K562 (cell line): ENCODE results near the gene GALNT17. TPM values are rescaled to one million over a fixed set of nuclear protein-coding genes. Genes with fewer than 3 reads are reported as not detected.

Source experiments
- L3MBTL2 ChIP-seq: fragments of 450-650 bp; IDR thresholded peaks from 2 replicates; pipeline ENCODE4 v1.6.1; 2016; ENCODE audit warnings: mild to moderate bottlenecking, moderate library complexity
- SMARCB1 ChIP-seq: IDR thresholded peaks from 2 replicates; pipeline ENCODE4 v1.6.1; 2011; ENCODE audit warnings: improper control_type of control experiment, low read depth; ENCODE audit not compliant: insufficient read length
- STAG1 ChIP-seq: sonication (generic); formaldehyde crosslinking; IDR thresholded peaks from 2 replicates; pipeline ENCODE4 v1.5.0; 2020; ENCODE audit warnings: missing genetic modification reagents, borderline replicate concordance
- ZFP1 ChIP-seq: fragments of 450-650 bp; formaldehyde crosslinking; IDR thresholded peaks from 2 replicates; pipeline ENCODE4 v1.4.0; 2020; ENCODE audit warnings: mild to moderate bottlenecking, mixed read lengths
- ZNF134 ChIP-seq: fragments of 250-450 bp; sonication (Bioruptor Pico); conservative IDR thresholded peaks from 2 replicates; pipeline ENCODE4 v1.4.0; 2020
- polyA plus RNA-seq, 8 experiments: library from polyadenylated mRNA; depleted of rRNA in 4 of 8; stranded (reverse) in 5 of 8; unstranded in 3 of 8; fragments of >200 nt; fragmentation: Nextera tagmentation in 2 of 8; fragmentation: Illumina TruSeq in 1 of 8; extraction: Ambion mirVana in 2 of 8; extraction: Trizol in 1 of 8; gene quantifications; 2 replicates each; pipeline versions ENCODE4 v1.2.1 to v1.2.3, GENCODE V29; 2011 to 2014; ENCODE audit warnings: inconsistent platforms in 1 of 8, missing spikeins in 1 of 8
- total RNA-seq, 7 experiments: library from RNA; depleted of rRNA in 6 of 7; stranded (reverse); fragments of >200 nt in 6 of 7; fragmentation: Illumina TruSeq in 2 of 7; extraction: Trizol in 2 of 7; gene quantifications; 2 replicates each; pipeline versions ENCODE4 v1.2.1 to v1.2.3, GENCODE V29; 2011 to 2021; ENCODE audit warnings: low replicate concordance in 1 of 7
- TF ChIP-seq, protein P1 (sequence below): sonication (generic); formaldehyde crosslinking; IDR thresholded peaks from 2 replicates; pipeline ENCODE4 v1.8.0; 2022; ENCODE audit warnings: mild to moderate bottlenecking, missing genetic modification reagents
- TF ChIP-seq, protein P2 (sequence below), 3 experiments: IDR thresholded peaks in 2 of 3; conservative IDR thresholded peaks in 1 of 3; 2 replicates each; pipeline ENCODE4 v1.5.1; 2011 to 2012; ENCODE audit warnings: low read length in 3 of 3, mild to moderate bottlenecking in 3 of 3, control low read depth in 2 of 3, improper control_type of control experiment in 1 of 3, inconsistent platforms in 1 of 3, low read depth in 1 of 3, mixed read lengths in 1 of 3, moderate library complexity in 1 of 3; ENCODE audit not compliant: insufficient read depth in 2 of 3
- TF ChIP-seq, protein P3 (sequence below), 2 experiments: fragments of 450-650 bp; formaldehyde crosslinking in 1 of 2; IDR thresholded peaks; 2 replicates each; pipeline versions ENCODE4 v1.4.0 to v1.6.1; 2014 to 2020; ENCODE audit warnings: mild to moderate bottlenecking in 2 of 2, borderline replicate concordance in 1 of 2, low read depth in 1 of 2

Gene GALNT17
- total and polyA plus RNA-seq, 9 of the 15 experiments (the other 6 are each of a cell fraction or from before 2014, with no cell fraction given) = not detected

DNA sequence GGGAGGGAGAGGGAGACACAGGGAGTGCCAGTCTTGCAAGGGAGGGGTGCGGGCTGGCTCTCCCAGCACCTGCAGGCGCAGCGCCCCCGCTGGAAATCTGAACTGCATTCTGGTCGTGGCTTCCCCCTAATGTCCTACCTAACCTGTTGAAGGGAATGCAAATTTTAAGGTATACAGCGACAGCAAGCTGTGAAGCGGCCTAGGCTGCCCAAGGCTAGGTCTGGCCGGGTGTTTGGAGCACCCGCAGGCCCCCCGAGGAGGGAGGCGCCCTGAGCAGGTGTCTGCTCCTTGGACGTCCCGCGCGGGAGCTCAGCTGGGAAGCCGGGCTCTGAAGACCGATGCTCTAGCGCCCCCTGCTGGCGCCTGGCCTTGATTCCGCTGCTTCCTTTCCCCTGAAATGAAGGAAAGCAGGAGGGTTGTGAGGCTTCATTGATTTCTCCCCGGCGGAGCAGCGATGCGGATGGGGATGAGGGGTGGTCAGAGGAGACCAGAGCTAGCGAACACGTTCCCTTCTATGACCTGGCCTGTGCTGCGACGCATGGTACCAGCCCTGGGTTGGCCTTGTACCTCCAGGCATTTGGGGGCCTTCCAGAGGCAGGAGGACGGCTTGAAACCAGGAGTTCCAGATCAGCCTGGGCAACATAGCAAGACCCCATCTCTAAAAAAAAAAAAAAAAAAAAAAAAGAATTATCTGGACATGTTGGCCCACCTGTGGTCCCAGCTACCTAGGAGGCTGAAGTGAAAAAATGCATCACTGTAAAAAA lies 601.3 kb downstream of the GALNT17 start (continued):
- TF ChIP-seq, protein P1, sequence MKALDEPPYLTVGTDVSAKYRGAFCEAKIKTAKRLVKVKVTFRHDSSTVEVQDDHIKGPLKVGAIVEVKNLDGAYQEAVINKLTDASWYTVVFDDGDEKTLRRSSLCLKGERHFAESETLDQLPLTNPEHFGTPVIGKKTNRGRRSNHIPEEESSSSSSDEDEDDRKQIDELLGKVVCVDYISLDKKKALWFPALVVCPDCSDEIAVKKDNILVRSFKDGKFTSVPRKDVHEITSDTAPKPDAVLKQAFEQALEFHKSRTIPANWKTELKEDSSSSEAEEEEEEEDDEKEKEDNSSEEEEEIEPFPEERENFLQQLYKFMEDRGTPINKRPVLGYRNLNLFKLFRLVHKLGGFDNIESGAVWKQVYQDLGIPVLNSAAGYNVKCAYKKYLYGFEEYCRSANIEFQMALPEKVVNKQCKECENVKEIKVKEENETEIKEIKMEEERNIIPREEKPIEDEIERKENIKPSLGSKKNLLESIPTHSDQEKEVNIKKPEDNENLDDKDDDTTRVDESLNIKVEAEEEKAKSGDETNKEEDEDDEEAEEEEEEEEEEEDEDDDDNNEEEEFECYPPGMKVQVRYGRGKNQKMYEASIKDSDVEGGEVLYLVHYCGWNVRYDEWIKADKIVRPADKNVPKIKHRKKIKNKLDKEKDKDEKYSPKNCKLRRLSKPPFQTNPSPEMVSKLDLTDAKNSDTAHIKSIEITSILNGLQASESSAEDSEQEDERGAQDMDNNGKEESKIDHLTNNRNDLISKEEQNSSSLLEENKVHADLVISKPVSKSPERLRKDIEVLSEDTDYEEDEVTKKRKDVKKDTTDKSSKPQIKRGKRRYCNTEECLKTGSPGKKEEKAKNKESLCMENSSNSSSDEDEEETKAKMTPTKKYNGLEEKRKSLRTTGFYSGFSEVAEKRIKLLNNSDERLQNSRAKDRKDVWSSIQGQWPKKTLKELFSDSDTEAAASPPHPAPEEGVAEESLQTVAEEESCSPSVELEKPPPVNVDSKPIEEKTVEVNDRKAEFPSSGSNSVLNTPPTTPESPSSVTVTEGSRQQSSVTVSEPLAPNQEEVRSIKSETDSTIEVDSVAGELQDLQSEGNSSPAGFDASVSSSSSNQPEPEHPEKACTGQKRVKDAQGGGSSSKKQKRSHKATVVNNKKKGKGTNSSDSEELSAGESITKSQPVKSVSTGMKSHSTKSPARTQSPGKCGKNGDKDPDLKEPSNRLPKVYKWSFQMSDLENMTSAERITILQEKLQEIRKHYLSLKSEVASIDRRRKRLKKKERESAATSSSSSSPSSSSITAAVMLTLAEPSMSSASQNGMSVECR = no peak
- TF ChIP-seq ZNF134 (CRISPR knock-in tag) (0 out of 2 replicates have a peak, but pooled peaks have one; percentile 56), ZFP1 (CRISPR knock-in tag) (no peak), SMARCB1 (no peak), STAG1 (CRISPR knock-in tag) (peak; percentile 72; the same call in 1 of the 2 replicates), L3MBTL2 (peak; percentile 22; the same call in 1 of the 2 replicates)
- TF ChIP-seq, protein P2, sequence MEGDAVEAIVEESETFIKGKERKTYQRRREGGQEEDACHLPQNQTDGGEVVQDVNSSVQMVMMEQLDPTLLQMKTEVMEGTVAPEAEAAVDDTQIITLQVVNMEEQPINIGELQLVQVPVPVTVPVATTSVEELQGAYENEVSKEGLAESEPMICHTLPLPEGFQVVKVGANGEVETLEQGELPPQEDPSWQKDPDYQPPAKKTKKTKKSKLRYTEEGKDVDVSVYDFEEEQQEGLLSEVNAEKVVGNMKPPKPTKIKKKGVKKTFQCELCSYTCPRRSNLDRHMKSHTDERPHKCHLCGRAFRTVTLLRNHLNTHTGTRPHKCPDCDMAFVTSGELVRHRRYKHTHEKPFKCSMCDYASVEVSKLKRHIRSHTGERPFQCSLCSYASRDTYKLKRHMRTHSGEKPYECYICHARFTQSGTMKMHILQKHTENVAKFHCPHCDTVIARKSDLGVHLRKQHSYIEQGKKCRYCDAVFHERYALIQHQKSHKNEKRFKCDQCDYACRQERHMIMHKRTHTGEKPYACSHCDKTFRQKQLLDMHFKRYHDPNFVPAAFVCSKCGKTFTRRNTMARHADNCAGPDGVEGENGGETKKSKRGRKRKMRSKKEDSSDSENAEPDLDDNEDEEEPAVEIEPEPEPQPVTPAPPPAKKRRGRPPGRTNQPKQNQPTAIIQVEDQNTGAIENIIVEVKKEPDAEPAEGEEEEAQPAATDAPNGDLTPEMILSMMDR (IDR thresholded peaks at IDR 0.05 in 2 of 3, conservative IDR thresholded peaks at IDR 0.05 in 1 of 3; ENCODE audit: insufficient read depth in 2 of 3, low read depth in 1 of 3, low read length in 3 of 3) = peak; percentile 85 to 92 (median 86)
- TF ChIP-seq, protein P3, sequence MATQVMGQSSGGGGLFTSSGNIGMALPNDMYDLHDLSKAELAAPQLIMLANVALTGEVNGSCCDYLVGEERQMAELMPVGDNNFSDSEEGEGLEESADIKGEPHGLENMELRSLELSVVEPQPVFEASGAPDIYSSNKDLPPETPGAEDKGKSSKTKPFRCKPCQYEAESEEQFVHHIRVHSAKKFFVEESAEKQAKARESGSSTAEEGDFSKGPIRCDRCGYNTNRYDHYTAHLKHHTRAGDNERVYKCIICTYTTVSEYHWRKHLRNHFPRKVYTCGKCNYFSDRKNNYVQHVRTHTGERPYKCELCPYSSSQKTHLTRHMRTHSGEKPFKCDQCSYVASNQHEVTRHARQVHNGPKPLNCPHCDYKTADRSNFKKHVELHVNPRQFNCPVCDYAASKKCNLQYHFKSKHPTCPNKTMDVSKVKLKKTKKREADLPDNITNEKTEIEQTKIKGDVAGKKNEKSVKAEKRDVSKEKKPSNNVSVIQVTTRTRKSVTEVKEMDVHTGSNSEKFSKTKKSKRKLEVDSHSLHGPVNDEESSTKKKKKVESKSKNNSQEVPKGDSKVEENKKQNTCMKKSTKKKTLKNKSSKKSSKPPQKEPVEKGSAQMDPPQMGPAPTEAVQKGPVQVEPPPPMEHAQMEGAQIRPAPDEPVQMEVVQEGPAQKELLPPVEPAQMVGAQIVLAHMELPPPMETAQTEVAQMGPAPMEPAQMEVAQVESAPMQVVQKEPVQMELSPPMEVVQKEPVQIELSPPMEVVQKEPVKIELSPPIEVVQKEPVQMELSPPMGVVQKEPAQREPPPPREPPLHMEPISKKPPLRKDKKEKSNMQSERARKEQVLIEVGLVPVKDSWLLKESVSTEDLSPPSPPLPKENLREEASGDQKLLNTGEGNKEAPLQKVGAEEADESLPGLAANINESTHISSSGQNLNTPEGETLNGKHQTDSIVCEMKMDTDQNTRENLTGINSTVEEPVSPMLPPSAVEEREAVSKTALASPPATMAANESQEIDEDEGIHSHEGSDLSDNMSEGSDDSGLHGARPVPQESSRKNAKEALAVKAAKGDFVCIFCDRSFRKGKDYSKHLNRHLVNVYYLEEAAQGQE (IDR thresholded peaks at IDR 0.05; ENCODE audit: borderline replicate concordance) = peak; percentile 86
- TF ChIP-seq, protein P3 (CRISPR knock-in tag; IDR thresholded peaks at IDR 0.05; ENCODE audit: low read depth) = no peak
